ENCODE data around the gene PTPRZ1.

DNA sequence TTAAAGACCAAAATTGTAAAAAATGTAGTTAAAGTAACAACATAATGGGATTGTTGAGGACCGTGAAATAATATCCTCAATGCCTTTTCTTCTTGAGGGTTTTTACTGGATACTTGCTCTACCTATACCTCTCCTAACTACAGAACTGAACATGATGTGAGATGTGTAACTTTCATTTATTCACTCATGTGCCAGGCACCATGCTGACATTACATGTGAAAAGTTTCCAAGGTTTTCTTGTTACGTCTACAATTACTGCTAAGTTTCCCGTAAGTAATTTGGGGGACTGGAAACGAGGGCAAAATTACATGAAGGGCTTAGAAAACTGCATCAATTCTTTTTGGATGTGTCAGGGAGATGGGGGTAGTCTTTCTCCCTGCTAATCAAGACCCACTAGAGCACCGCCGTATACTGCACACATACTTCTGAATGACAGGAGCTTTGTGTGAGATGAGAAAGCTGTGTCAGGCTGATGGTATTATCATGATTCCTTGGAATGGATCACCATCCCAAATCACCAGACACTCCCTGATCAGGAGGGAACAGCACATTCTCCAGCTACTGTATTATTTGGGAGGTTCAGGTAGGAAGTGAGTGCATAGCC, 41.8 kb downstream of the PTPRZ1 start:
- TF ChIP-seq CTCF (IDR thresholded peaks at IDR 0.05): no peak
- TF ChIP-seq EZH2 (IDR thresholded peaks at IDR 0.05): no peak
- TF ChIP-seq EZH2phosphoT487 (IDR thresholded peaks at IDR 0.05): no peak
